Superior temporal gyrus (tissue), 1 donor: ENCODE data around the gene HYAL1.
"Not testable (repeated sequence)": the region's sequence is repeated elsewhere in the genome, so short reads cannot be mapped to it uniquely, and the experiment has no call there.

Source experiments
- DNase-seq: peaks from one replicate; pipeline ENCODE4 v3.0.0-alpha.2; 2016; ENCODE audit errors: extremely low spot score

The HYAL1 gene

GRCh38 chr3:50272911-50273688 lies 30.3 kb downstream of the HYAL1 start:
- peak; percentile 97 for DNase-seq

- DNase-seq: not testable (repeated sequence)
Measured at GRCh38 chr3:50272538-50272910, 30.9 kb downstream of the HYAL1 start.

- no peak for DNase-seq
Measured at GRCh38 chr3:50271314-50271936, 31.9 kb downstream of the HYAL1 start.

DNA sequence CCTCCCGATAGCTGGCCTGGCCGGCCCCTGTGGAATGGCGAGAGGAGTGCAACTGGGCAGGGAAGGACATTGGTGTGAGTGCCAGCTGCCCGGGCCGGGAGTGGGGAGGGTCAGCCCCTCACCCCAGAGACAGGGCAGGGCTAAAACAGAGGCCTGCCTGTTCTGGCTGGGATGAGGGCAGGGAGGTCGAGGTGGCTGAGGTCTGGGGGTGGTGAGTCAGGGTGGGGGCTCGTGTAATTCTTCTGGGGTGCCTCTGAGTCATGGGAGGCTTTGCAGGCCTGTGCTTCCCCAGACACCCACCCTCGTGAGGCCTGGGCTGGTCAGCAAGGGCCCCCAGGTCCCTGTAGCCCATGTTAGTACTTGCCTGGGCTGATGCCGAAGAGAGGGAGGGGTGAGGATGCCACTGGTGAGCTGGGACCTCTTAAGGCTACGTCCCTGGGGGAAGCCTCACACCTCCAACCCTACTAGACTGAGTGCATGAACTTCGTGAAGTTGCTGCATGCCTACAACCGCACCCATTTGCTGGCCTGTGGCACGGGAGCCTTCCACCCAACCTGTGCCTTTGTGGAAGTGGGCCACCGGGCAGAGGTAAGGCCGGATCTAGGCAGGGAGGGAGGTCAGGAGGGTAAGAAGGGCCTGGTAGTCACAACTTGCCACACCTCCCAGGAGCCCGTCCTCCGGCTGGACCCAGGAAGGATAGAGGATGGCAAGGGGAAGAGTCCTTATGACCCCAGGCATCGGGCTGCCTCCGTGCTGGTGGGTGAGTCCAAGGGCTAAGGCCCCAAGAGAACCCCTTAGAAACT lies 32.8 kb downstream of the HYAL1 start:
- no peak for DNase-seq

- DNase-seq: no peak
Measured at GRCh38 chr3:50269977-50270413, 33.4 kb downstream of the HYAL1 start.

GRCh38 chr3:50269460-50269859 lies 33.9 kb downstream of the HYAL1 start:
- DNase-seq: no peak

GRCh38 chr3:50268703-50269451 lies 34.5 kb downstream of the HYAL1 start, which contains the start of gene SEMA3B:
Gene SEMA3B (plus strand): TSS chr3:50269147. CDS start chr3:50269241, 94 bp downstream.
- DNase-seq: peak; percentile 71

- no peak for DNase-seq
Measured at GRCh38 chr3:50268276-50268675, 35.1 kb downstream of the HYAL1 start.

GRCh38 chr3:50267280-50267913 lies 36.0 kb downstream of the HYAL1 start:
- peak; percentile 64 for DNase-seq

DNA sequence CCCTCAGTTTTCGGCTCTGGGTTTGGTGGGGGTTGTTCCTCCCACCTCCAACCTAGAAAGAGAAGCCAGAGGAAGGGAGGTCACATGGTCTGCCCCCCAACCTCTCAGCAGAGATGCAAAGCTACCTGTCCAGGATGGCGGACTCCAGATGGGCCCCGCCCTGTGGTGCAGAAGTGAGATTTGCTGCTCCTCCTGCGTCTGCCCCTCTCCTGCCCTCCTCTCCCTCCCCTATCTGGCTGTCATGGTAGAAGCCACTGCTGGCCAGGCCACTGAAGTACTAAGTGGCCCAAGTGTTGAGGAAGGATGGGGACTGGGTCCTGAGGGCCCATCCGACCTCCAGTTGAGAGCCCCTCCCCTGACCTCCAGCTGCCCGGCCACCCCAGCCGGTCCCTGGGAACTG lies 36.5 kb downstream of the HYAL1 start:
- DNase-seq: no peak

DNA sequence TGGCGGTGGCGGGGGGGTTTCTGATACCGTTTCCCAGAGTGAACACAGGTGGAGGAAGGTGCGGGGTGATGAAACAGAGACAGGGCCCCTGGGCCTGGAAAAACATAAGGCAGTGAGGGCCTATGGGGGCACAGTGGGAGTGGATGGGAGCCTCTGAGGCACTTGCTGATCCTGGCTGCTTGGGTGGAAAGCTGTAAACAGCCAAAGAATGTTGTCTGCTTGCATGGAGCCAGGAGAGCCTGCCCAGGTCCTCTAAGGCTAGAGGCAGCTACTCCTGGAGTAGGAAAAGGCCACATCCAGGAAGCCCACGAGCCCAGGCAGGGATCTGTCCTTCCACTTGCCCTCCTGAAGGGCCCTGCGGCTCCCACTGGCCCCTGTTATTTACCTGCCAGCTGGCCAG lies 37.4 kb downstream of the HYAL1 start:
- DNase-seq: no peak

- DNase-seq: no peak
Measured at GRCh38 chr3:50265571-50265970, 37.8 kb downstream of the HYAL1 start.

GRCh38 chr3:50264964-50265485 lies 38.3 kb downstream of the HYAL1 start:
- DNase-seq: peak; percentile 16

DNA sequence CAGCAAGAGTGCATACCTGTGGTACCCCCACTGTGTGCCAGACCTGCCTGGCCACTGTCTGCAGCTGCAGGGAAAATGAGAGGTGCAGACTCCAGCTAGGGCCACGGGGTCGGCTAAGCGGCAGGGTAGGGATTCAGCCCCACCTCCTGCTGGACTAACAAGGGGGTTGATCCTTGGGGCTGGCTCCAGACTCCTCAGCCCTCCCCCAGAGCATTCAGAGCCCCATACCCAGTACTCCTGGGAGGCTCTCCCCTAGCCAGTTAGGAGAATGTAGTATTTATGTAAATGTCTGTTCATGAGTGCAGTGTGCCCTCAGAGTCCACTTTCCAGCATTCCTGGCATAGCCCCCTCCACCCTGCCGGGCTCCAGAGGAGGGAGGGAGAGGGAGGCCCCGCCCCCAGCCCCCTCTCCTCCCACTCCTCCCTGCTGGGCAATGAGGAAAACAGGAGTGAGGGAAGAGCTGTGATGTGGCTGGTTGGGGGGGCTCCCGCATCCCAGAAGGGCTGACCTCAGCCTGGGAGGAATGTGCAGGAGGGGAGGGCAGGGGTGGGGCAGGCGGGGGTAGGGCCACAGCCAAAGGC lies 38.9 kb downstream of the HYAL1 start:
- peak; percentile 73 for DNase-seq

- no peak for DNase-seq
Measured at GRCh38 chr3:50263478-50264382, 39.6 kb downstream of the HYAL1 start.

- DNase-seq: no peak
Measured at GRCh38 chr3:50262778-50263177, 40.6 kb downstream of the HYAL1 start.

DNA sequence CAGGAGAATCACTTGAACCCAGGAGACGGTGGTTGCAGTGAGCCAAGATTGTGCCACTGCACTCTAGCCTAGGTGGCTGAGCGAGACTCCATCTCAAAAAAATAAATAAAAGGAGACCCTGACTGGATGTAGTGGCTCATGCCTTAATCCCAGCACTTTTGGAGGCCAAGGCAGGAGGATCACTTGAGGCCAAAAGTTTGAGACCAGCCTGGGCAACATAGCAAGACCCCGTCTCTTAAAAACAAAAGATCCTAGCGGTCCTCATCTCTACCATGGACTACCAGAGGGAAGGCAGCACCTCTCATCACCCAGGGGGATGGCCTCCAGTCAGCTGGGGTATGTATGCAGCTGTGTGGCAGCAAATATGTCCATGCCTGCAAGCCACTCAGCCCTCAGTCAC lies 41.2 kb downstream of the HYAL1 start:
- DNase-seq: not testable (repeated sequence)

DNA sequence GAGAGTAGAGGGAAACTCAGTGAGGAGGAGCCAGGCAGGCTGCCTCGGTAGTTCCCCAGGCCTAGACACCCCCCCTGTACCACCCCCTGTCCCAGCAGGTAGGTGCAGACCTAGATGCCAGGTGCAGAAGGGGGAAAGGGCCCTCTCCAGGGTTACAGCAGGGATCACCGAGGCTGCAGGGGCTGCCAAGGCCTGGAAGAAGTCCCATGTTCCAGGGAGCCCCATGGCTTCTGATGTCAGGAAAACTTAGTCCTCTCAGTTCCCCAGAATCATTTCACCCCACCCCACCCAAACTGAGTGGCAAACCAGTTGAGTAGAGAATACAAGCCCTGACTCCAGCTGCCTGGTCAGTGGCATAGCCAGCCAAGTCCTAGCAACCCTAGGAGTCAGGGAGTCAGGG lies 41.9 kb downstream of the HYAL1 start:
- peak; percentile 23 for DNase-seq

DNA sequence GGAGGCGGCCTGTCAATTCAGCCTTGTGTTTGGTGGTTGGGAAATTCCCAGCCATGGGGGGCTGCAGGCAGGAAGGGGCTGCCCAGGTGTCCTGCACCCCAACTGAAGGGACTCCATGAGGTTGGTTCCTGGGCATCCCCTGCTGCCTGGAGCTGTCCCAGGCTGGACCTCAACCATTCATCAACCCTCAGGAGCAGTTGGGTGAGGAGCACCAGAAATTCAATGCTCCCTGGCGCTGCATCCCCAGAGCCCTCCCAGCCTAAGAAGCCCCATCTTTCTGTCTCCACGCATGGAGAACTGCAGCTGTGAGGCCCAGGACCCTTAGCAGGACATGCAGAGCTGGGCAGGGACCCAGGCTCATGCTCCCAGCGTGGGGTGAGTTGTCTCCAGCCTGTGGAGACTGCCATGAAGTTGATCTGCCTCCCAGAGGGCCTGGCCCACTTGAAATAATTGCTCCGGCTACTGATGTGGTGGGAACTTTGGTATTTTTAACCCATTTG lies 42.4 kb downstream of the HYAL1 start:
- peak; percentile 48 for DNase-seq
